H9 (cell line): Measurements from ENCODE around the gene PNMA8C. TPM values are rescaled to one million over a fixed set of nuclear protein-coding genes. Genes with fewer than 3 reads are reported as not detected.

Experiments
- DNase-seq: peaks from one replicate; pipeline ENCODE4 v3.0.0-alpha.2; 2017
- H2AFZ ChIP-seq: one replicate; pipeline ENCODE4 v1.6.1; 2013; ENCODE audit warnings: mild to moderate bottlenecking, low read length, control low read depth, moderate library complexity
- H2AK5ac ChIP-seq: 2 replicates; pipeline ENCODE4 v1.6.1; 2013; ENCODE audit warnings: low read length, control low read depth, mixed read lengths; ENCODE audit not compliant: insufficient read length
- H2BK120ac ChIP-seq: one replicate; pipeline ENCODE4 v1.6.1; 2013; ENCODE audit warnings: low read depth, mild to moderate bottlenecking, low read length, control low read depth, inconsistent platforms; ENCODE audit not compliant: poor library complexity, severe bottlenecking
- H2BK12ac ChIP-seq: 2 replicates; pipeline ENCODE4 v1.6.1; 2013; ENCODE audit warnings: low read length, control low read depth, mixed read lengths, low read depth; ENCODE audit not compliant: insufficient read length
- H2BK15ac ChIP-seq: 2 replicates; pipeline ENCODE4 v1.6.1; 2013; ENCODE audit warnings: low read depth, low read length, control low read depth
- H2BK20ac ChIP-seq: one replicate; pipeline ENCODE4 v1.6.1; 2013; ENCODE audit warnings: low read depth, mild to moderate bottlenecking, low read length, control low read depth, inconsistent platforms; ENCODE audit not compliant: poor library complexity, severe bottlenecking
- H2BK5ac ChIP-seq: 2 replicates; pipeline ENCODE4 v1.6.1; 2013; ENCODE audit warnings: low read length, control low read depth, mixed read lengths; ENCODE audit not compliant: insufficient read length
- H3K14ac ChIP-seq: 2 replicates; pipeline ENCODE4 v1.6.1; 2013; ENCODE audit warnings: low read length, control low read depth; ENCODE audit not compliant: insufficient read depth
- H3K18ac ChIP-seq: 2 replicates; pipeline ENCODE4 v1.6.1; 2013; ENCODE audit warnings: low read depth, mild to moderate bottlenecking, mixed read lengths, low read length, control low read depth; ENCODE audit not compliant: insufficient read length
- H3K23ac ChIP-seq: 2 replicates; pipeline ENCODE4 v1.6.1; 2013; ENCODE audit warnings: low read length, control low read depth, mixed read lengths, low read depth; ENCODE audit not compliant: insufficient read length
- H3K23me2 ChIP-seq: 2 replicates; pipeline ENCODE4 v1.6.1; 2013; ENCODE audit warnings: low read depth, mild to moderate bottlenecking, mixed read lengths, low read length, control low read depth; ENCODE audit not compliant: insufficient read length, poor library complexity, severe bottlenecking
- H3K27ac ChIP-seq: 2 replicates; pipeline ENCODE4 v1.5.1; 2013; ENCODE audit warnings: low read length, control low read depth, mixed read lengths, low read depth; ENCODE audit not compliant: insufficient read length
- H3K27me3 ChIP-seq: 2 replicates; pipeline ENCODE4 v1.6.1; 2013; ENCODE audit warnings: low read length, control low read depth, inconsistent platforms; ENCODE audit not compliant: insufficient read depth
- H3K4ac ChIP-seq: 2 replicates; pipeline ENCODE4 v1.6.1; 2013; ENCODE audit warnings: low read depth, mild to moderate bottlenecking, control low read depth, inconsistent platforms, low read length, moderate library complexity
- H3K4me1 ChIP-seq: 2 replicates; pipeline ENCODE4 v1.6.1; 2013; ENCODE audit warnings: low read length, control low read depth, inconsistent platforms; ENCODE audit not compliant: insufficient read depth
- H3K4me2 ChIP-seq: 2 replicates; pipeline ENCODE4 v1.6.1; 2013; ENCODE audit warnings: low read length, control low read depth, mixed read lengths; ENCODE audit not compliant: insufficient read length, insufficient read depth
- H3K56ac ChIP-seq: 2 replicates; pipeline ENCODE4 v1.6.1; 2013; ENCODE audit warnings: low read depth, mild to moderate bottlenecking, mixed read lengths, low read length, control low read depth; ENCODE audit not compliant: insufficient read length
- H3K79me1 ChIP-seq: 2 replicates; pipeline ENCODE4 v1.6.1; 2013; ENCODE audit warnings: low read depth, mild to moderate bottlenecking, moderate library complexity, low read length, control low read depth, inconsistent platforms; ENCODE audit not compliant: insufficient read depth, poor library complexity, severe bottlenecking
- H3K79me2 ChIP-seq: 2 replicates; pipeline ENCODE4 v1.6.1; 2013; ENCODE audit warnings: low read length, control low read depth, inconsistent platforms; ENCODE audit not compliant: insufficient read depth
- H3K9ac ChIP-seq: 2 replicates; pipeline ENCODE4 v1.6.1; 2013; ENCODE audit warnings: low read length, control low read depth, mixed read lengths; ENCODE audit not compliant: insufficient read length; ENCODE audit errors: extremely low read depth
- H3K9me3 ChIP-seq: one replicate; pipeline ENCODE4 v1.6.1; 2013; ENCODE audit warnings: low read depth, low read length, inconsistent platforms; ENCODE audit not compliant: control insufficient read depth
- H3T11ph ChIP-seq: one replicate; pipeline ENCODE4 v1.6.1; 2013; ENCODE audit warnings: mild to moderate bottlenecking, low read length, control low read depth, inconsistent platforms
- H4K20me1 ChIP-seq: one replicate; pipeline ENCODE4 v1.6.1; 2013; ENCODE audit not compliant: control insufficient read depth, insufficient read length, insufficient read depth
- H4K5ac ChIP-seq: 2 replicates; pipeline ENCODE4 v1.6.1; 2013; ENCODE audit warnings: low read depth, mild to moderate bottlenecking, mixed read lengths, low read length, control low read depth; ENCODE audit not compliant: insufficient read length
- H4K8ac ChIP-seq: replicated peaks from 2 replicates; pipeline ENCODE4 v1.6.1; 2013; ENCODE audit warnings: low read length, control low read depth, mixed read lengths, low read depth; ENCODE audit not compliant: insufficient read length
- H4K91ac ChIP-seq: 2 replicates; pipeline ENCODE4 v1.6.1; 2013; ENCODE audit warnings: low read depth, mild to moderate bottlenecking, moderate library complexity, mixed read lengths, low read length, control low read depth; ENCODE audit not compliant: insufficient read length
- H3K27ac Mint-ChIP-seq, 3 experiments: 2 replicates in 2 of 3; 3 replicates in 1 of 3; pipeline ENCODE4 v1.8.0; 2020 to 2021; ENCODE audit warnings: mixed read lengths in 3 of 3, mild to moderate bottlenecking in 1 of 3, moderate library complexity in 1 of 3
- H3K27me3 Mint-ChIP-seq: 2 replicates; pipeline ENCODE4 v1.8.0; 2021; ENCODE audit warnings: low read depth, mild to moderate bottlenecking, moderate library complexity, mixed read lengths
- H3K36me3 Mint-ChIP-seq, 3 experiments: 2 replicates in 2 of 3; 3 replicates in 1 of 3; pipeline ENCODE4 v1.8.0; 2020 to 2021; ENCODE audit warnings: low read depth in 3 of 3, mixed read lengths in 3 of 3; ENCODE audit not compliant: insufficient read depth in 1 of 3
- H3K4me1 Mint-ChIP-seq, 2 experiments: 2 replicates each; pipeline ENCODE4 v1.8.0; 2020; ENCODE audit warnings: mixed read lengths in 2 of 2
- H3K4me3 Mint-ChIP-seq, 2 experiments: 2 replicates in 1 of 2; 3 replicates in 1 of 2; pipeline ENCODE4 v1.8.0; 2020 to 2021; ENCODE audit warnings: mild to moderate bottlenecking in 2 of 2, mixed read lengths in 2 of 2, moderate library complexity in 1 of 2
- H3K9me3 Mint-ChIP-seq, 2 experiments: 2 replicates in 1 of 2; 3 replicates in 1 of 2; pipeline ENCODE4 v1.8.0; 2020; ENCODE audit warnings: mild to moderate bottlenecking in 2 of 2, mixed read lengths in 2 of 2, moderate library complexity in 1 of 2
- WGBS: extraction: QIAGEN DNeasy Blood & Tissue Kit; methylation state at CpG from one replicate; pipeline ENCODE4 v1.1.7; 2013; ENCODE audit warnings: missing lambda C conversion rate, low lambda C conversion rate, mixed read lengths; ENCODE audit not compliant: insufficient read length; ENCODE audit errors: extremely low coverage; 5-methylcytosine and 5-hydroxymethylcytosine counted together
- total RNA-seq: library from RNA; stranded (reverse); gene quantifications from 2 replicates; pipeline ENCODE4 v1.2.1, GENCODE V29; 2021
- TF ChIP-seq, protein P1 (sequence below): fragments of 200-600 bp; sonication (generic); conservative IDR thresholded peaks from 3 replicates; pipeline ENCODE4 v1.8.0; 2021; ENCODE audit warnings: antibody characterized with exemption, mild to moderate bottlenecking

Gene PNMA8C
- total RNA-seq, 1 experiment from 2014 or later: 1.8 TPM

DNA sequence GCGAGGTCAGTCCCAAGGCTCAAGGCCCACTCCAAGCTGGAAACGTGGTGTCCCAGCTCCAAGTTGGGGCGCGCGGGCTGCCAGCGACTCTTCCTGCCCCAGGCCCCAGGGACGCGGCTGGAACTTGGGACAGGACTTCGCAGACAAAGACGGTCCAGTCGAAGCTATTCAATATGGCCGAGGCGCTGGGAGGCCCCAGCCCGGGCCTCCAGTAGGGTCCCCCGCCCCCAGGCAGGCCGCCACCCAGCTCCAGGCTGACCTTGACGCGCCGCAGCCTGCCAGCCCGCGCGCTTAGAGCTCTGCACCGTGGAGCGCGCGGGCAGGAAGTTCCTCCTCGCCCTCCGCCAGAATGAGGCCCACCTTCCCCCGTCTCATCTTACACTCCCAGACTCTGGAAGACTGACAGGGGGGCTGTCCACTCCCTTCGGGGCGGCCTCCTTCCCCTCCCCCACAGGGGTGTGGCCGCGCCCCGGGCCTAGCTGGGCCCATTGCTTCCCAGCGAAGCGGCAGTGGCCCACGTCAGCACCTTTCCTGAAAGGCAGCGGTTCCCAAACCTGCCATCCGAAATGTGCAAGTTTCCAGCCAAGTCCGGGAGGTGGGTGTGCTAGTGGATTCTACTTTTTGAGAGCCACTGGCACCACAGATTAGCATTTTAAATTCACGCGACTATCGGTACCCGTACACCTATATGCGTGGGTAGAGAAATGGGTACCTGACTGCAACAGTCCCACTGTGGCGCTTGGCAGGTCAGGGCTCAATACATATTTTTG, 15.3 kb downstream of the PNMA8C start, which contains the start of gene CCDC8:
Gene CCDC8, minus strand, starts transcription at position 303 of the 770 bp plus-strand sequence. CDS start 754 bp downstream, outside the sequence.
- Histone ChIP-seq H3K27me3 (no peaks in the 10 kb centered on the region), H4K8ac (no peak within 1 kb of the TSS), H3K23ac (no peak within 1 kb of the TSS), H2BK20ac (no peak within 1 kb of the TSS), H3K4me1 (no peaks in the 10 kb centered on the region; the same call in 1 of the 2 replicates), H4K5ac (no peak within 1 kb of the TSS), H3K9ac (peak within 1 kb of the TSS; percentile 78), H4K91ac (no peak within 1 kb of the TSS), H3K79me2 (peaks cover 6% of the 10 kb centered on the region; the same call in 1 of the 2 replicates), H3K79me1 (peaks cover 7% of the 10 kb centered on the region), H3K4ac (no peak within 1 kb of the TSS), H3K56ac (no peak within 1 kb of the TSS), H2BK120ac (no peak within 1 kb of the TSS), H2AFZ (no peak within 1 kb of the TSS), H2BK12ac (no peak within 1 kb of the TSS), H3K9me3 (no peaks in the 10 kb centered on the region), H2AK5ac (no peak within 1 kb of the TSS), H3K14ac (peak within 1 kb of the TSS; percentile 82), H3K18ac (peak within 1 kb of the TSS; percentile 72), H4K20me1 (no peaks in the 10 kb centered on the region), H2BK15ac (no peak within 1 kb of the TSS), H2BK5ac (no peak within 1 kb of the TSS), H3K23me2 (peaks cover 24% of the 10 kb centered on the region), H3T11ph (no peak within 1 kb of the TSS), H3K27ac (no peak within 1 kb of the TSS), H3K4me2 (peak within 1 kb of the TSS; percentile 90)
- H3K36me3 Mint-ChIP-seq: peaks cover 11 to 17% (median 12%) of the 10 kb centered on the region in 3 experiments
- peaks cover 17% of the 10 kb centered on the region for H3K27me3 Mint-ChIP-seq
- WGBS: no CpG with 5 or more reads among the region's 46 CpGs
- peak; percentile 97 for DNase-seq
- no peaks in the 10 kb centered on the region; a peak in 3 of 5 replicates for H3K9me3 Mint-ChIP-seq
- peaks cover 36 to 48% of the 10 kb centered on the region in 2 experiments for H3K4me1 Mint-ChIP-seq
- H3K4me3 Mint-ChIP-seq: peak within 1 kb of the TSS; percentile 90 to 94
- peak within 1 kb of the TSS; percentile 74 to 92 (median 85); a peak in 5 of 7 replicates for H3K27ac Mint-ChIP-seq
- TF ChIP-seq, protein P1, sequence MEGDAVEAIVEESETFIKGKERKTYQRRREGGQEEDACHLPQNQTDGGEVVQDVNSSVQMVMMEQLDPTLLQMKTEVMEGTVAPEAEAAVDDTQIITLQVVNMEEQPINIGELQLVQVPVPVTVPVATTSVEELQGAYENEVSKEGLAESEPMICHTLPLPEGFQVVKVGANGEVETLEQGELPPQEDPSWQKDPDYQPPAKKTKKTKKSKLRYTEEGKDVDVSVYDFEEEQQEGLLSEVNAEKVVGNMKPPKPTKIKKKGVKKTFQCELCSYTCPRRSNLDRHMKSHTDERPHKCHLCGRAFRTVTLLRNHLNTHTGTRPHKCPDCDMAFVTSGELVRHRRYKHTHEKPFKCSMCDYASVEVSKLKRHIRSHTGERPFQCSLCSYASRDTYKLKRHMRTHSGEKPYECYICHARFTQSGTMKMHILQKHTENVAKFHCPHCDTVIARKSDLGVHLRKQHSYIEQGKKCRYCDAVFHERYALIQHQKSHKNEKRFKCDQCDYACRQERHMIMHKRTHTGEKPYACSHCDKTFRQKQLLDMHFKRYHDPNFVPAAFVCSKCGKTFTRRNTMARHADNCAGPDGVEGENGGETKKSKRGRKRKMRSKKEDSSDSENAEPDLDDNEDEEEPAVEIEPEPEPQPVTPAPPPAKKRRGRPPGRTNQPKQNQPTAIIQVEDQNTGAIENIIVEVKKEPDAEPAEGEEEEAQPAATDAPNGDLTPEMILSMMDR: no peak
